ENCODE measurements around the gene SLAIN2.
"Not testable (repeated sequence)": the region's sequence is repeated elsewhere in the genome, so short reads cannot be mapped to it uniquely, and the experiment has no call there.

The SLAIN2 gene

GRCh38 chr4:48445704-48446103 is 104.4 kb downstream of the SLAIN2 start:
- DNase-seq: peak in 1 of 2 donors; percentile 3

- no peak for DNase-seq
Measured at GRCh38 chr4:48446642-48447041, 105.3 kb downstream of the SLAIN2 start.

GRCh38 chr4:48449151-48449550 is 107.8 kb downstream of the SLAIN2 start:
- no peak for DNase-seq

DNA sequence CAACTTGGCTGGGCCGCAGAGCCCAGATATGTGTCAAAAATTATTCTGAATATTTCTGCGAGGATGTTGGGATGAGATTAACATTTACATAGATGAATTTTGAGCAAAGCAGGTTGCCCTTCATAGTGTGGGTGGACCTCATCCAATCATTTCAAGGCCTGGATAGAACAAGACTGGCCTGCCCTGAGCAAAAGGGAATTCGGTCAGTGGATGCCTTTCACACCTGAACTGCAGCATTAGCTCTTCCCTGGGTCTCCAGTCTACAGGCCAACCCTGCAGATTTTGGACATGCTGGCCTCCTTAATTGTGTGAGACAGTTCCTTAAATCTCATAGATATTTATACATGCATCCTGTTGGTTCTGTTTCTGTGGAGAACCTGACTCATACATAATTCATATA is 109.4 kb downstream of the SLAIN2 start:
- DNase-seq: no peak

- not testable (repeated sequence) for DNase-seq
Measured at GRCh38 chr4:48451656-48452055, 110.3 kb downstream of the SLAIN2 start.

- DNase-seq: no peak
Measured at GRCh38 chr4:48454591-48454990, 113.3 kb downstream of the SLAIN2 start.

GRCh38 chr4:48461000-48461399 is 119.7 kb downstream of the SLAIN2 start:
- DNase-seq: no peak

DNA sequence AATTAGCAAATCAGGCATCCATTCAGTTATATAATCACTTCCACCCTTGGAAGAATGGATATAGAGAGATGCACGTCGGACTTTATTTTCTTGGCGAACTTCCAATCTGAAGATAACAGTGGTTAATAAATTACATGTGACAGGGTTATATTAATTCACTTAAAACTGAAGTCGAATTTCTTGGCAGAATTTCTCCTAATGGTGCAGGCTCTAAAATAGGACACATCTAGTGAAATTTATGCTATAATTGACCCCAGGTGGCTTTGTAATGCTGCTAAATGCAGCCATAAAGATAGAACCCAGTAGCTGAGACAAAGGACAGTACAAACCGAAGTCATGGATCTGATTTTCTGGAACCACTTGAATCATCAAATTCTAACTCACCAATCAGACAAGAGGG is 121.0 kb downstream of the SLAIN2 start:
- DNase-seq: no peak

GRCh38 chr4:48467442-48467841 is 126.1 kb downstream of the SLAIN2 start:
- no peak for DNase-seq

DNA sequence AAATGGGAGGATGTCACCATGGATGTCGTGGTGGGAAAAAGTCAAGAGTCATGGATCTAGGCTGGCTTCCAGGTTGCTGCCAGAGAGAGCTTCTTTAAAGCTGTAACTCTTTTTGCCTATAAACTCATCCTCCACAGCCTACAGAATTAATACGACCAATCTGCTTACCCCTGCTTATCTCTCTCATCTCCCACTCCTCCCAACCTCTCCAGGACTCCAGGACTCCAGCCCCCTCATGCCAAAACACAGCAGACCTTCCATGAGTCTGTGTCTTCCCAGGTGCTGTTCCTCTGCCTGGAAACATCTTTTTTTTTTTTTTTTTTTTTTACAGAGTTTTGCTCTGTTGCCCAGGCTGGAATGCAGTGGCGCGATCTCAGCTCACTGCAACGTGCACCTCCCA is 126.6 kb downstream of the SLAIN2 start:
- no peak for DNase-seq

DNA sequence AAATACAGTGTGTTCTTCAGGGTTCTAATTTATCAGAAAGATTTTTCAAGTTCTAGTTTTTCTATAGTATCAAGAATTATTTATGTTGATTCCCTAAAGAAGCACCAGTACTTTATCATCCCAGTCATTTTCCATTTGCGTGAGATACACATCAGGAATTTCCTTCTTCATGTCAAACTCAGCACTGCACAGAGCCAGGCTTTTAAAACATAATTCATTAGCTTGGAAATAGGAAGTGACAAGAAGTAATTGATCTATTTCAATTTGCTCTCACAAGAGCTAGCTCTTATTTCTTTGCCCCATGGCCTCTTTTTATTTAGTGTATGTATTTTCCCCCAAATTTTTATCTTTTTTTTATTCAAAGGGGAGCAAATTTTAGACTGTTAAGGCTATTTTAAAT is 128.8 kb downstream of the SLAIN2 start:
- DNase-seq: no peak

DNA sequence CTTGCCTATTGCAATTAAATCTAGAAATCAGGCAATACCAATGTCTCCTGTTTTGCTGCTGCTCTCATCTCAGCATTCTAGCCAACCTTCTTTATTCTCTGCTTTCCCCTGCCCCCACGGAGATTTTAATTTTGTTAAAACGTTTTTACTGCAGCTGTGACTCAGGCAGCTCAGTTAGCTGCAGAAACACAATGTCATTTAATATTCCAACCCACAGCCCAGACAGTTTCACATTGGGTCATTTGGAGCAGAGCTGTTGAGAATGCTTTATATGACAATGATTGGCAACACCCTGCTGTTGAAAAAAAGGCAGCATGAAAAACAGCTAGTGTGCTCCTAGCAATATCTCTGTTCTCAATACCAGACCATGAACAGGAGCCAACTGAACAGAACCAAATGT is 129.2 kb downstream of the SLAIN2 start:
- DNase-seq: peak in 1 of 2 donors; percentile 44

- DNase-seq: no peak
Measured at GRCh38 chr4:48472794-48473193, 131.5 kb downstream of the SLAIN2 start.

- no peak for DNase-seq
Measured at GRCh38 chr4:48475770-48476169, 134.4 kb downstream of the SLAIN2 start.

All from hippocampal formation (tissue), 2 donors.